Keratinocyte (primary cell): ENCODE results near the gene TP63. TPM values are rescaled to one million over a fixed set of nuclear protein-coding genes. Genes with fewer than 3 reads are reported as not detected.

Experiments used
- DNase-seq: peaks from one replicate; pipeline ENCODE4 v3.0.0-alpha.2; 2011; ENCODE audit warnings: low read depth, missing footprints, low spot score
- FAIRE-seq: peaks from 2 replicates; lab custom pipeline; 2011; peaks lifted over from hg19 to GRCh38; lab: Jason Lieb, UNC
- H2AFZ ChIP-seq: 2 replicates; pipeline ENCODE4 v1.6.0; 2012; ENCODE audit warnings: low read length, control low read depth, inconsistent platforms; ENCODE audit not compliant: control insufficient read depth
- H3K27ac ChIP-seq: 2 replicates; pipeline ENCODE4 v1.5.1; 2011; ENCODE audit warnings: low read length; ENCODE audit not compliant: control insufficient read depth, insufficient read depth
- H3K27me3 ChIP-seq: 3 replicates; pipeline ENCODE4 v1.6.0; 2011; ENCODE audit warnings: low read length; ENCODE audit not compliant: control insufficient read depth, insufficient read depth; ENCODE audit errors: extremely low read depth
- H3K36me3 ChIP-seq, 2 experiments: 2 replicates in 1 of 2; 3 replicates in 1 of 2; pipeline ENCODE4 v1.5.1; 2011; ENCODE audit warnings: low read length in 2 of 2, mild to moderate bottlenecking in 1 of 2; ENCODE audit not compliant: control insufficient read depth in 2 of 2, insufficient read depth in 2 of 2; ENCODE audit errors: extremely low read depth in 1 of 2
- H3K4me1 ChIP-seq: 3 replicates; pipeline ENCODE4 v1.5.1; 2011; ENCODE audit warnings: low read length; ENCODE audit not compliant: control insufficient read depth, insufficient read depth; ENCODE audit errors: extremely low read depth
- H3K4me2 ChIP-seq: 3 replicates; pipeline ENCODE4 v1.6.0; 2011; ENCODE audit warnings: low read depth, low read length; ENCODE audit not compliant: control insufficient read depth, insufficient read depth; ENCODE audit errors: extremely low read depth
- H3K4me3 ChIP-seq, 3 experiments: fragments of 200-600 bp in 1 of 3; sonication (generic) in 1 of 3; 2 replicates in 2 of 3; 3 replicates in 1 of 3; pipeline ENCODE4 v1.5.1; 2011 to 2016; ENCODE audit warnings: low read length in 3 of 3, mild to moderate bottlenecking in 3 of 3, control low read depth in 2 of 3, inconsistent platforms in 1 of 3, low read depth in 1 of 3, mixed read lengths in 1 of 3, mixed run types in 1 of 3, moderate library complexity in 1 of 3; ENCODE audit not compliant: control insufficient read depth in 2 of 3, insufficient read depth in 2 of 3; ENCODE audit errors: extremely low read depth in 1 of 3
- H3K79me2 ChIP-seq: 2 replicates; pipeline ENCODE4 v1.6.0; 2012; ENCODE audit warnings: low read length; ENCODE audit not compliant: control insufficient read depth, insufficient read depth
- H3K9ac ChIP-seq: 3 replicates; pipeline ENCODE4 v1.6.0; 2011; ENCODE audit warnings: low read length; ENCODE audit not compliant: control insufficient read depth, insufficient read depth; ENCODE audit errors: extremely low read depth
- H3K9me1 ChIP-seq: 3 replicates; pipeline ENCODE4 v1.6.0; 2011; ENCODE audit warnings: low read length; ENCODE audit not compliant: control insufficient read depth, insufficient read depth; ENCODE audit errors: extremely low read depth
- H3K9me3 ChIP-seq: 2 replicates; pipeline ENCODE4 v1.5.1; 2012; ENCODE audit warnings: low read depth, low read length; ENCODE audit not compliant: control insufficient read depth
- H4K20me1 ChIP-seq: 3 replicates; pipeline ENCODE4 v1.6.0; 2011; ENCODE audit warnings: low read length; ENCODE audit not compliant: control insufficient read depth, insufficient read depth; ENCODE audit errors: extremely low read depth
- CTCF ChIP-seq, 3 experiments: IDR thresholded peaks in 1 of 3; conservative IDR thresholded peaks in 1 of 3; optimal IDR thresholded peaks in 1 of 3; 2 replicates in 2 of 3; 3 replicates in 1 of 3; pipeline versions ENCODE3 to v1.5.1; 2011; ENCODE audit warnings: low read length in 3 of 3, mild to moderate bottlenecking in 3 of 3, moderate library complexity in 2 of 3, control low read depth in 1 of 3, inconsistent platforms in 1 of 3; ENCODE audit not compliant: insufficient read depth in 2 of 3; ENCODE audit errors: extremely low read depth in 1 of 3
- EZH2 ChIP-seq: IDR thresholded peaks from one replicate; pipeline ENCODE4 v1.6.1; 2012; ENCODE audit warnings: inconsistent platforms, mild to moderate bottlenecking, low read length, moderate library complexity
- dilution Hi-C: fragments of 300-500 bp; cut with MboI; formaldehyde crosslinking; loops from one replicate; pipeline ENCODE4 v1.7.0; 2020; ENCODE audit warnings: low sequenced_read_pairs; ENCODE audit not compliant: extremely low pct_ligation_motif_present
- polyA plus RNA-seq, 5 experiments: library from polyadenylated mRNA; depleted of rRNA in 3 of 5; stranded (reverse) in 3 of 5; stranded (forward) in 1 of 5; unstranded in 1 of 5; fragments of >200 nt; gene quantifications; 1 replicate in 1 of 5; 2 replicates in 3 of 5; 3 replicates in 1 of 5; pipeline versions ENCODE4 v1.2.1 to v1.2.3, GENCODE V29; 2011 to 2012; ENCODE audit warnings: missing spikeins in 2 of 5, low read depth in 1 of 5, low replicate concordance in 1 of 5

TP63 gene
- polyA plus RNA-seq, 1 donor (not counting 4 experiments of a cell fraction or from before 2014, with no cell fraction given) = 214 TPM

- dilution Hi-C loops = no loop called here
- Histone ChIP-seq H3K9me1 (peaks cover 3% of the 10 kb centered on the region), H3K79me2 (peaks cover 85% of the 10 kb centered on the region), H3K27me3 (no peaks in the 10 kb centered on the region), H3K4me1 (peaks cover 10% of the 10 kb centered on the region), H3K9me3 (no peaks in the 10 kb centered on the region), H3K9ac (no peak overlapping the region), H3K27ac (no peak overlapping the region), H2AFZ (no peak overlapping the region), H3K4me2 (no peak overlapping the region), H3K4me3 (no peak overlapping the region), H3K36me3 (peaks cover 20 to 45% of the 10 kb centered on the region in 2 experiments), H4K20me1 (no peaks in the 10 kb centered on the region)
- DNase-seq (no peak), FAIRE-seq (no peak)
- TF ChIP-seq EZH2 = no peak
- no peak for TF ChIP-seq CTCF (optimal IDR thresholded peaks at IDR 0.05 in 1 of 3, IDR thresholded peaks at IDR 0.05 in 1 of 3, conservative IDR thresholded peaks at IDR 0.05 in 1 of 3; ENCODE audit: extremely low read depth in 1 of 3, insufficient read depth in 2 of 3, low read length in 3 of 3)
Measured at GRCh38 chr3:189851682-189852081, 220.5 kb downstream of the TP63 start.

- Histone ChIP-seq H2AFZ (no peak overlapping the region), H3K9me1 (peaks cover 3% of the 10 kb centered on the region), H3K27me3 (no peaks in the 10 kb centered on the region), H4K20me1 (no peaks in the 10 kb centered on the region), H3K9ac (no peak overlapping the region), H3K36me3 (peaks cover 16 to 41% of the 10 kb centered on the region in 2 experiments), H3K4me3 (no peak overlapping the region), H3K9me3 (no peaks in the 10 kb centered on the region), H3K79me2 (peaks cover 79% of the 10 kb centered on the region), H3K4me2 (no peak overlapping the region), H3K27ac (no peak overlapping the region), H3K4me1 (peaks cover 12% of the 10 kb centered on the region)
- DNase-seq (no peak), FAIRE-seq (no peak)
- dilution Hi-C loops = no loop called here
- no peak for TF ChIP-seq EZH2
- TF ChIP-seq CTCF (optimal IDR thresholded peaks at IDR 0.05 in 1 of 3, IDR thresholded peaks at IDR 0.05 in 1 of 3, conservative IDR thresholded peaks at IDR 0.05 in 1 of 3; ENCODE audit: extremely low read depth in 1 of 3, insufficient read depth in 2 of 3, low read length in 3 of 3) = no peak
Measured at GRCh38 chr3:189853906-189854305, 222.7 kb downstream of the TP63 start.
